H9 (cell line): ENCODE results near the gene MGAT4A. TPM values are rescaled to one million over a fixed set of nuclear protein-coding genes. Genes with fewer than 3 reads are reported as not detected.

Source experiments
- DNase-seq: peaks from one replicate; pipeline ENCODE4 v3.0.0-alpha.2; 2017
- H2AFZ ChIP-seq: one replicate; pipeline ENCODE4 v1.6.1; 2013; ENCODE audit warnings: mild to moderate bottlenecking, low read length, control low read depth, moderate library complexity
- H2AK5ac ChIP-seq: 2 replicates; pipeline ENCODE4 v1.6.1; 2013; ENCODE audit warnings: low read length, control low read depth, mixed read lengths; ENCODE audit not compliant: insufficient read length
- H2BK120ac ChIP-seq: one replicate; pipeline ENCODE4 v1.6.1; 2013; ENCODE audit warnings: low read depth, mild to moderate bottlenecking, low read length, control low read depth, inconsistent platforms; ENCODE audit not compliant: poor library complexity, severe bottlenecking
- H2BK12ac ChIP-seq: 2 replicates; pipeline ENCODE4 v1.6.1; 2013; ENCODE audit warnings: low read length, control low read depth, mixed read lengths, low read depth; ENCODE audit not compliant: insufficient read length
- H2BK15ac ChIP-seq: 2 replicates; pipeline ENCODE4 v1.6.1; 2013; ENCODE audit warnings: low read depth, low read length, control low read depth
- H2BK20ac ChIP-seq: one replicate; pipeline ENCODE4 v1.6.1; 2013; ENCODE audit warnings: low read depth, mild to moderate bottlenecking, low read length, control low read depth, inconsistent platforms; ENCODE audit not compliant: poor library complexity, severe bottlenecking
- H2BK5ac ChIP-seq: 2 replicates; pipeline ENCODE4 v1.6.1; 2013; ENCODE audit warnings: low read length, control low read depth, mixed read lengths; ENCODE audit not compliant: insufficient read length
- H3K14ac ChIP-seq: 2 replicates; pipeline ENCODE4 v1.6.1; 2013; ENCODE audit warnings: low read length, control low read depth; ENCODE audit not compliant: insufficient read depth
- H3K18ac ChIP-seq: 2 replicates; pipeline ENCODE4 v1.6.1; 2013; ENCODE audit warnings: low read depth, mild to moderate bottlenecking, mixed read lengths, low read length, control low read depth; ENCODE audit not compliant: insufficient read length
- H3K23ac ChIP-seq: 2 replicates; pipeline ENCODE4 v1.6.1; 2013; ENCODE audit warnings: low read length, control low read depth, mixed read lengths, low read depth; ENCODE audit not compliant: insufficient read length
- H3K23me2 ChIP-seq: 2 replicates; pipeline ENCODE4 v1.6.1; 2013; ENCODE audit warnings: low read depth, mild to moderate bottlenecking, mixed read lengths, low read length, control low read depth; ENCODE audit not compliant: insufficient read length, poor library complexity, severe bottlenecking
- H3K27ac ChIP-seq: 2 replicates; pipeline ENCODE4 v1.5.1; 2013; ENCODE audit warnings: low read length, control low read depth, mixed read lengths, low read depth; ENCODE audit not compliant: insufficient read length
- H3K27me3 ChIP-seq: 2 replicates; pipeline ENCODE4 v1.6.1; 2013; ENCODE audit warnings: low read length, control low read depth, inconsistent platforms; ENCODE audit not compliant: insufficient read depth
- H3K4ac ChIP-seq: 2 replicates; pipeline ENCODE4 v1.6.1; 2013; ENCODE audit warnings: low read depth, mild to moderate bottlenecking, control low read depth, inconsistent platforms, low read length, moderate library complexity
- H3K4me1 ChIP-seq: 2 replicates; pipeline ENCODE4 v1.6.1; 2013; ENCODE audit warnings: low read length, control low read depth, inconsistent platforms; ENCODE audit not compliant: insufficient read depth
- H3K4me2 ChIP-seq: 2 replicates; pipeline ENCODE4 v1.6.1; 2013; ENCODE audit warnings: low read length, control low read depth, mixed read lengths; ENCODE audit not compliant: insufficient read length, insufficient read depth
- H3K56ac ChIP-seq: 2 replicates; pipeline ENCODE4 v1.6.1; 2013; ENCODE audit warnings: low read depth, mild to moderate bottlenecking, mixed read lengths, low read length, control low read depth; ENCODE audit not compliant: insufficient read length
- H3K79me1 ChIP-seq: 2 replicates; pipeline ENCODE4 v1.6.1; 2013; ENCODE audit warnings: low read depth, mild to moderate bottlenecking, moderate library complexity, low read length, control low read depth, inconsistent platforms; ENCODE audit not compliant: insufficient read depth, poor library complexity, severe bottlenecking
- H3K79me2 ChIP-seq: 2 replicates; pipeline ENCODE4 v1.6.1; 2013; ENCODE audit warnings: low read length, control low read depth, inconsistent platforms; ENCODE audit not compliant: insufficient read depth
- H3K9ac ChIP-seq: 2 replicates; pipeline ENCODE4 v1.6.1; 2013; ENCODE audit warnings: low read length, control low read depth, mixed read lengths; ENCODE audit not compliant: insufficient read length; ENCODE audit errors: extremely low read depth
- H3K9me3 ChIP-seq: one replicate; pipeline ENCODE4 v1.6.1; 2013; ENCODE audit warnings: low read depth, low read length, inconsistent platforms; ENCODE audit not compliant: control insufficient read depth
- H3T11ph ChIP-seq: one replicate; pipeline ENCODE4 v1.6.1; 2013; ENCODE audit warnings: mild to moderate bottlenecking, low read length, control low read depth, inconsistent platforms
- H4K20me1 ChIP-seq: one replicate; pipeline ENCODE4 v1.6.1; 2013; ENCODE audit not compliant: control insufficient read depth, insufficient read length, insufficient read depth
- H4K5ac ChIP-seq: 2 replicates; pipeline ENCODE4 v1.6.1; 2013; ENCODE audit warnings: low read depth, mild to moderate bottlenecking, mixed read lengths, low read length, control low read depth; ENCODE audit not compliant: insufficient read length
- H4K8ac ChIP-seq: replicated peaks from 2 replicates; pipeline ENCODE4 v1.6.1; 2013; ENCODE audit warnings: low read length, control low read depth, mixed read lengths, low read depth; ENCODE audit not compliant: insufficient read length
- H4K91ac ChIP-seq: 2 replicates; pipeline ENCODE4 v1.6.1; 2013; ENCODE audit warnings: low read depth, mild to moderate bottlenecking, moderate library complexity, mixed read lengths, low read length, control low read depth; ENCODE audit not compliant: insufficient read length
- H3K27ac Mint-ChIP-seq, 3 experiments: 2 replicates in 2 of 3; 3 replicates in 1 of 3; pipeline ENCODE4 v1.8.0; 2020 to 2021; ENCODE audit warnings: mixed read lengths in 3 of 3, mild to moderate bottlenecking in 1 of 3, moderate library complexity in 1 of 3
- H3K27me3 Mint-ChIP-seq: 2 replicates; pipeline ENCODE4 v1.8.0; 2021; ENCODE audit warnings: low read depth, mild to moderate bottlenecking, moderate library complexity, mixed read lengths
- H3K36me3 Mint-ChIP-seq, 3 experiments: 2 replicates in 2 of 3; 3 replicates in 1 of 3; pipeline ENCODE4 v1.8.0; 2020 to 2021; ENCODE audit warnings: low read depth in 3 of 3, mixed read lengths in 3 of 3; ENCODE audit not compliant: insufficient read depth in 1 of 3
- H3K4me1 Mint-ChIP-seq, 2 experiments: 2 replicates each; pipeline ENCODE4 v1.8.0; 2020; ENCODE audit warnings: mixed read lengths in 2 of 2
- H3K4me3 Mint-ChIP-seq, 2 experiments: 2 replicates in 1 of 2; 3 replicates in 1 of 2; pipeline ENCODE4 v1.8.0; 2020 to 2021; ENCODE audit warnings: mild to moderate bottlenecking in 2 of 2, mixed read lengths in 2 of 2, moderate library complexity in 1 of 2
- H3K9me3 Mint-ChIP-seq, 2 experiments: 2 replicates in 1 of 2; 3 replicates in 1 of 2; pipeline ENCODE4 v1.8.0; 2020; ENCODE audit warnings: mild to moderate bottlenecking in 2 of 2, mixed read lengths in 2 of 2, moderate library complexity in 1 of 2
- total RNA-seq: library from RNA; stranded (reverse); gene quantifications from 2 replicates; pipeline ENCODE4 v1.2.1, GENCODE V29; 2021
- TF ChIP-seq, protein P1 (sequence below): fragments of 200-600 bp; sonication (generic); conservative IDR thresholded peaks from 3 replicates; pipeline ENCODE4 v1.8.0; 2021; ENCODE audit warnings: antibody characterized with exemption, mild to moderate bottlenecking

MGAT4A gene
- total RNA-seq, 1 experiment from 2014 or later, result 3.5 TPM

DNA sequence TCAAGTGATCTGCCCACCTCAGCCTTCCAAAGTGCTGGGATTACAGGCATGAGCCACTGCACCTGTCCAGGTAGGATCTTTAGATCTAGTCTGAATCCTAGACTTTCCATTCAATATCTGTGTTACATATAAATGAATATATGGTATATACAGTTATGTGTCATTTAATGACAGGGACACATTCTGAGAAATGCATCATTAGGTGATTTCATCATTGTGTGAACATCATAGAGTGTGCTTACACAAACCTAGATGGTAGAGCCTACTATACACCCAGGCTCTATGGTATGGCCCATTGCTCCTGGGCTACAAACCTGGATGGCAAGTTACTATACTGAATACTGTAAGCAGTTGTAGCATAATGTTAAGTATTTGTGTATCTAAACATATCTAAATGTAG, 15.5 kb upstream of the MGAT4A start:
- H2AK5ac ChIP-seq, result no peak overlapping the region
- H4K5ac ChIP-seq, result no peak overlapping the region
- H3K4me2 ChIP-seq, result no peak overlapping the region
- no peaks in the 10 kb centered on the region; the same call in 1 of the 2 replicates for H3K4me1 ChIP-seq
- no peaks in the 10 kb centered on the region for H3K79me1 ChIP-seq
- TF ChIP-seq, protein P1, sequence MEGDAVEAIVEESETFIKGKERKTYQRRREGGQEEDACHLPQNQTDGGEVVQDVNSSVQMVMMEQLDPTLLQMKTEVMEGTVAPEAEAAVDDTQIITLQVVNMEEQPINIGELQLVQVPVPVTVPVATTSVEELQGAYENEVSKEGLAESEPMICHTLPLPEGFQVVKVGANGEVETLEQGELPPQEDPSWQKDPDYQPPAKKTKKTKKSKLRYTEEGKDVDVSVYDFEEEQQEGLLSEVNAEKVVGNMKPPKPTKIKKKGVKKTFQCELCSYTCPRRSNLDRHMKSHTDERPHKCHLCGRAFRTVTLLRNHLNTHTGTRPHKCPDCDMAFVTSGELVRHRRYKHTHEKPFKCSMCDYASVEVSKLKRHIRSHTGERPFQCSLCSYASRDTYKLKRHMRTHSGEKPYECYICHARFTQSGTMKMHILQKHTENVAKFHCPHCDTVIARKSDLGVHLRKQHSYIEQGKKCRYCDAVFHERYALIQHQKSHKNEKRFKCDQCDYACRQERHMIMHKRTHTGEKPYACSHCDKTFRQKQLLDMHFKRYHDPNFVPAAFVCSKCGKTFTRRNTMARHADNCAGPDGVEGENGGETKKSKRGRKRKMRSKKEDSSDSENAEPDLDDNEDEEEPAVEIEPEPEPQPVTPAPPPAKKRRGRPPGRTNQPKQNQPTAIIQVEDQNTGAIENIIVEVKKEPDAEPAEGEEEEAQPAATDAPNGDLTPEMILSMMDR, result no peak
- H3K9me3 Mint-ChIP-seq, result no peaks in the 10 kb centered on the region; a peak in 1 of 5 replicates
- no peaks in the 10 kb centered on the region for H3K79me2 ChIP-seq
- H4K91ac ChIP-seq, result no peak overlapping the region
- no peaks in the 10 kb centered on the region; the same call in 1 of the 2 replicates for H3K27me3 ChIP-seq
- peaks cover 6% of the 10 kb centered on the region for H3K27me3 Mint-ChIP-seq
- no peak overlapping the region for H3K4me3 Mint-ChIP-seq
- no peak overlapping the region for H2BK12ac ChIP-seq
- H3K9me3 ChIP-seq, result no peaks in the 10 kb centered on the region
- no peaks in the 10 kb centered on the region for H4K20me1 ChIP-seq
- no peaks in the 10 kb centered on the region for H3K36me3 Mint-ChIP-seq
- no peak overlapping the region for H2AFZ ChIP-seq
- H2BK5ac ChIP-seq, result no peak overlapping the region
- H3T11ph ChIP-seq, result no peak overlapping the region
- H2BK120ac ChIP-seq, result no peak overlapping the region
- H3K9ac ChIP-seq, result no peak overlapping the region
- no peak overlapping the region for H3K56ac ChIP-seq
- H3K14ac ChIP-seq, result no peak overlapping the region
- H3K4ac ChIP-seq, result no peak overlapping the region
- H2BK20ac ChIP-seq, result no peak overlapping the region
- H3K27ac ChIP-seq, result no peak overlapping the region
- DNase-seq, result no peak
- H3K18ac ChIP-seq, result no peak overlapping the region
- H3K23ac ChIP-seq, result no peak overlapping the region
- H3K23me2 ChIP-seq, result no peaks in the 10 kb centered on the region
- no peak overlapping the region for H2BK15ac ChIP-seq
- H3K4me1 Mint-ChIP-seq, result peaks cover 10 to 11% of the 10 kb centered on the region in 2 experiments
- no peak overlapping the region for H4K8ac ChIP-seq
- no peak overlapping the region for H3K27ac Mint-ChIP-seq
